Nephron (organoid): ENCODE results near the gene CEP85L.

Experiments
- H3K27ac Mint-ChIP-seq, 3 experiments: 2 replicates each; pipeline ENCODE4 v1.8.0; 2020; ENCODE audit warnings: mixed read lengths in 3 of 3, mild to moderate bottlenecking in 2 of 3, moderate library complexity in 1 of 3
- H3K27me3 Mint-ChIP-seq: 2 replicates; pipeline ENCODE4 v1.8.0; 2021; ENCODE audit warnings: low read depth, mild to moderate bottlenecking, moderate library complexity, mixed read lengths
- H3K36me3 Mint-ChIP-seq: 2 replicates; pipeline ENCODE4 v1.8.0; 2020; ENCODE audit warnings: low read depth, mixed read lengths
- H3K4me1 Mint-ChIP-seq: 2 replicates; pipeline ENCODE4 v1.8.0; 2020; ENCODE audit warnings: mixed read lengths
- H3K4me3 Mint-ChIP-seq, 3 experiments: 2 replicates each; pipeline ENCODE4 v1.8.0; 2020; ENCODE audit warnings: mild to moderate bottlenecking in 3 of 3, mixed read lengths in 3 of 3, moderate library complexity in 2 of 3
- H3K9me3 Mint-ChIP-seq: 2 replicates; pipeline ENCODE4 v1.8.0; 2020; ENCODE audit warnings: mixed read lengths
- CTCF ChIP-seq, 3 experiments: fragments of 200-600 bp; sonication (generic); IDR thresholded peaks; one replicate each; pipeline ENCODE4 v1.5.0; 2021; ENCODE audit warnings: antibody characterized with exemption in 3 of 3; ENCODE audit not compliant: unreplicated experiment in 3 of 3

Gene CEP85L

GRCh38 chr6:118677193-118677592 lies 25.8 kb upstream of the CEP85L start:
- Mint-ChIP-seq H3K27me3 (no peaks in the 10 kb centered on the region), H3K27ac (no peak overlapping the region), H3K36me3 (no peaks in the 10 kb centered on the region), H3K4me3 (no peak overlapping the region), H3K4me1 (no peaks in the 10 kb centered on the region), H3K9me3 (no peaks in the 10 kb centered on the region)
- TF ChIP-seq CTCF (IDR thresholded peaks at IDR 0.05; ENCODE audit: unreplicated experiment in 3 of 3): no peak

- Mint-ChIP-seq H3K9me3 (no peaks in the 10 kb centered on the region), H3K4me3 (no peak overlapping the region), H3K36me3 (no peaks in the 10 kb centered on the region), H3K27ac (no peak overlapping the region), H3K4me1 (peaks cover 5% of the 10 kb centered on the region), H3K27me3 (no peaks in the 10 kb centered on the region)
- TF ChIP-seq CTCF (IDR thresholded peaks at IDR 0.05; ENCODE audit: unreplicated experiment in 3 of 3): no peak
These were observed 23.8 kb upstream of the CEP85L start for GRCh38 chr6:118675225-118675624.

DNA sequence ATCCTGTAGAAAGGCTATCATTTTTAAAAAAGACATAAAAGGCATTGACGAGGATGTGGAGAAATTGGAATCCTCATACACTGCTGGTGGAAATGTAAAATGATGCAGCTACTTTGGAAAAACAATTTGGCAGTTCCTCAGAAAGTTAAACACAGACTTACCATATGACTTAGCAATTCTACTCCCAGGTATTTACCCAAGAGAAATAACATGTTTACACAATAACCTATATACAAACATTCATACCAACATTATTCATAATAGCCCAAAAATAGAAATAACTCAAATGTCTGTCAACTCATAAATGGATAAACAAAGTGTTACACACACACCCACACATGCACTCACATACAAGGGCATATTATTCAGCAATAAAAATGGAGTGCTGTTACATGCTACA lies 23.4 kb upstream of the CEP85L start:
- Mint-ChIP-seq H3K27me3 (no peaks in the 10 kb centered on the region), H3K4me1 (peaks cover 10% of the 10 kb centered on the region), H3K27ac (no peak overlapping the region), H3K4me3 (no peak overlapping the region), H3K9me3 (no peaks in the 10 kb centered on the region), H3K36me3 (no peaks in the 10 kb centered on the region)
- TF ChIP-seq CTCF (IDR thresholded peaks at IDR 0.05; ENCODE audit: unreplicated experiment in 3 of 3): no peak

DNA sequence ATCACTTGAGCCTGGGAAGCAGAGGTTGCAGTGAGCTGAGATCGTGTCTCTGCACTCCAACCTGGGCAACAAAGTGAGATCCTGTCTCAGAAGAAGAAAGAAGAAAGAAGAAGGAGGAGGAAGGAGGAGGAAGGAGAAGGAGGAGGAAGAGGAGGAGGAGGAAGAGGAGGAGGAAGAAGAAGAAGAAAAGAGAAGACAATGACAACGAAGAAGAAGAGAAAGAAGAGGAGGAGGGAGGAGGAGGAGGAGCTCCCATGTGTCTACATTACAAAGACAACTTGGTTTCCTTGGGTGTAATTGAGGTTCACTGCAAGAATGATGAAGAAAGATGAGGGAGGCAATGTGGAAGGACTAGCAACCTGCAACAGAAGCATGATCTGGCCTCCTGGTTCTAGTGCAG lies 21.3 kb upstream of the CEP85L start:
- Mint-ChIP-seq H3K4me1 (peaks cover 30% of the 10 kb centered on the region), H3K27me3 (no peaks in the 10 kb centered on the region), H3K27ac (no peak overlapping the region), H3K4me3 (no peak overlapping the region), H3K36me3 (no peaks in the 10 kb centered on the region), H3K9me3 (no peaks in the 10 kb centered on the region)
- no peak for TF ChIP-seq CTCF (IDR thresholded peaks at IDR 0.05; ENCODE audit: unreplicated experiment in 3 of 3)

GRCh38 chr6:118669561-118669960 lies 18.2 kb upstream of the CEP85L start:
- H3K9me3 Mint-ChIP-seq: no peaks in the 10 kb centered on the region
- H3K4me3 Mint-ChIP-seq: no peak overlapping the region
- H3K36me3 Mint-ChIP-seq: no peaks in the 10 kb centered on the region
- H3K27ac Mint-ChIP-seq: peak overlapping the region; percentile 91 to 94 (median 92)
- H3K27me3 Mint-ChIP-seq: no peaks in the 10 kb centered on the region
- no peak for TF ChIP-seq CTCF (IDR thresholded peaks at IDR 0.05; ENCODE audit: unreplicated experiment in 3 of 3)
- peaks cover 37% of the 10 kb centered on the region for H3K4me1 Mint-ChIP-seq

GRCh38 chr6:118668761-118669385 lies 17.5 kb upstream of the CEP85L start:
- no peak for TF ChIP-seq CTCF (IDR thresholded peaks at IDR 0.05; ENCODE audit: unreplicated experiment in 3 of 3)
- Mint-ChIP-seq H3K9me3 (no peaks in the 10 kb centered on the region), H3K4me1 (peaks cover 43% of the 10 kb centered on the region), H3K27ac (peak overlapping the region; percentile 91 to 94 (median 92)), H3K36me3 (no peaks in the 10 kb centered on the region), H3K27me3 (no peaks in the 10 kb centered on the region), H3K4me3 (peak overlapping the region in 1 of 3 experiments; percentile 32)
